NCI-H1436 (cell line): ENCODE results near the gene SDHB.

Source experiments
- DNase-seq: peaks from one replicate; lab custom pipeline; 2025; lab: John Stamatoyannopoulos, UW

Gene SDHB

DNA sequence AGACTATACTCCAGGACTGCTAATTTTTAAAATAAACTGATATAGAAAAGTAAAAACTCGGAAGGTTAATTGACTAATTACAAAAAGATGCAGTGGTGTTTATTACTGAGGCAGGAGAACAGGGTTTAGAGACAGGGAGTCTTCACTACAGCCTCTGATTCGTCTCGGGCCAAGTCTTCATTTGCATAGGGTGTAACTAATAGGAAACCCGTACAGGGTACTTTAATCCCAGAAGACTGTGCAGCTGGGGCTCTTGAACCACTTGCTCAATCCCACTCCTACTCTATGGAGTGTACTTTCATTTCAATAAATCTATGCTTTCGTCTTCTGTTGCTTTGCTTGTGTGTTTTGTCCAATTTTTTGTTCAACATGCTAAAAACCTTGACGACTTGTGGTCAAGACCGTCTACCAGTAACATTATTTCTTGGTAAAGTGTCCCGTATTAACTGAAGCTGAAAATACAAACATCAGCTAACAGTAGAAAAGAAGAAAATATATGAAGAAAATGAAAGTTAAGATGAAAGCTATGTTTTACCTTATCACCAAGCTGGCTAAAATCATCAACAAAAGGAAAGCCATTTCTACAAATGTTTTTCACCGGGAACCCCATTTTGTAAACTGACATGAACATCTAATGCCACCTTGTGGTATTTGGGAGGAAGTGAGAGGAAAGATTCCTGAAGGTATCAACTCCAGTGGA lies 8.0 kb downstream of the SDHB start:
- DNase-seq = peak; percentile 58

DNA sequence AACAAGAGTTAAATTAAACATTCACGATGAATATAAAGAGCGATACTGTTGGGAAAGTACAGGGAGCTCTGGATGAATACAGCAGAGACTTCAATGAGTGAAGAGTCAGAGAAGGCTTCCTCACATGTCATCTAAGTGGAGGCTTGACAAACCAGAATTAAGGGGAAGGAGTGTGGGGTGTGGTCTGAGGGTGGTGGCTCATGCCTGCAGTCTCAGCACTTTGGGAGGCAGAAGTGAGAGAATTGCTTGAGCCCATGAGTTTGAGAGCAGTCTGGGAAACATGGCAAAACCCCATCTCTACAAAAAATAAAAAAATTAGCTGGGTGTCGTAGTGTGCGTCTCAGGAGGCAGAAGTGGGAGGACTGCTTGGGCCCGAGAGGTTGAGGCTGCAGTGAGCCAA lies 8.7 kb downstream of the SDHB start:
- DNase-seq = no peak

DNA sequence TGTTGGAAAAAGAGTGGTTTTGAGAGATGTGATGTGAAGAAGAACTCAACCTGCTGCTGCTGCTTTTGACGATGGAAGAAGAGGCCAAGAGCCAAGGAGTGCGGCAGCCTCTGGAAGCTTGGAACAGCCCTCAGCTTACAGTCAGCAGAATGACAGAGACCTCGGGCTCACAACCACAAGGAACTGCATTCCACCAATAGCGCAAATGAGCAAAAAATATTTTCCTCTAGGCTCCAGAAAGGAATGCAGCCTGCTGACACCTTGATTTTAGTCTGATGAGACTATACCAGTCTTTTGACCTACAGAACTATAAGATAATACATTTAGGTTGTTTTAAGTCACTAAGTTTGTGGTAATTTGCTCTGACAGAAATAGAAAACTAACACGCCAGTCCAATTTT lies 10.2 kb downstream of the SDHB start:
- DNase-seq = no peak

DNA sequence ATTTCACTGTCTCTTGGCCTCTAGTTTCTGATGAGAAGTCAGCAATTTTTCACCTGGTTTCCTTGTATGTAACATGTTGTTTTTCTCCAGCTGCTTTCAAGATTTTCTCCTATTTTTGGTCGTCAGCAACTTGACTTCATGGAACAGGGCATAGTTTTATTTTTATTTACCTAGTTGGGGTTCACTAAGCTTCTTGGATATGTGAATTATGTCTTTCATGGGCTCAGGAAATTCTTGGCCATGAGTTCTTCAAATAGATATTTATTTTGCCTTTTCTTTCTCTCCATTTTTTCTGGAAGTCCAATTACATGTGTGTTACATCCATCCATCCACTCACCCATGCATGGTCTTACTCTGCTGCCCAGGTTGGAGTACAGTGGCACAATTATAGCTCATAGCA lies 13.7 kb downstream of the SDHB start:
- no peak for DNase-seq

DNA sequence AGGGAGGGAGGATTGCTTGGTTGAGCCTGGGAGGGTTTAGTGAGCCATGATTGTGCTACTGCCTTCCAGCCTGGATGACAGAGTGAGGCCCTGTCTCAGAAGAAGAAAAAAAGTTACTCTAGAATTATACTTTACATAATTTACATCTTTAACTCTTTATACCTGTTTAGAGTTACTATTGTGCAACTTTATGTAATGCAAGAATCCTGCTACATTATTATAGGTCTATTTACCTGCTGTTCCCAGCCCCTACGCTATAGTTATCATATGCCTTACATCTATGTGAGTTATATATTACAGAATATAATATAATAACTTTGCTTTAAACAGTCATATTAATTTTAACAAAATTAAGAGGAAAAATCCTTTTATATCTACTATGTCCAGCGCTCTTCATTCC lies 14.3 kb downstream of the SDHB start:
- no peak for DNase-seq

DNA sequence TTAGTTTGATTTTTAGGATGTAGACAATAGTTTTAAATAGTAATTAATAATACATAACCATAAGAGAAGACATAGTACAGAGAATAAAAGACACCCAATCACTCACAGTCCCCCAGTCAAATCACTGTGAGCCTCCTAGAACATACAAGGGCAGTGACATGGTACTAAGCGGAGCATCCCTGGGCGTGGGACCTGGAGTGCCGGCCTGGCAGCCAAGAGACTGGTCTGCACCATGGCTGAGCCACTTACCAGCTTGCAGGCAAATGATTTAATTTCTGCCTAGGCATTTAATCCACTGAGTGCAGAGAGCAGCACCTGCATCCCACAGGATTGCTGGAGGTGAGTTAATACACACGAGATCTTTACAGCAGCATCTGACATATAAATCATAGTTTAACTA lies 20.4 kb downstream of the SDHB start:
- DNase-seq = no peak

DNA sequence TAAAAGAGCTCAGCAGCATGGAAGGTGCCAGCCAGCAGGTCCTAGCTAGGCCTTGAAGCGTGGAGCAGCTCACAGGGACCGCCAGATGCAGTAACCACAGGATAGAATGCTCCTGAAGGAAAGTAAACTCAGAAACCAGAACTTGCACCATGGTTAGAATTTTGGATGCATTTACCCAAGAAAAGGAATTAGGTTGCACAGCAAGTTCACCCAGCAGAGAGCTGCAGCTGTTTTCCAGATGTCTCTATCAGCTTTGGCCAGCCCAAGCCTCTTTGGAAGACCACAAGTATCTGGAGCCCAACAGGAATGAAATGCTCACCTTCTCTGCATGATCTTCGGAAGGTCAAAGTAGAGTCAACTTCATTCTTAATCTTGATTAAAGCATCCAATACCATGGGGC lies 21.1 kb downstream of the SDHB start:
- DNase-seq = no peak

DNA sequence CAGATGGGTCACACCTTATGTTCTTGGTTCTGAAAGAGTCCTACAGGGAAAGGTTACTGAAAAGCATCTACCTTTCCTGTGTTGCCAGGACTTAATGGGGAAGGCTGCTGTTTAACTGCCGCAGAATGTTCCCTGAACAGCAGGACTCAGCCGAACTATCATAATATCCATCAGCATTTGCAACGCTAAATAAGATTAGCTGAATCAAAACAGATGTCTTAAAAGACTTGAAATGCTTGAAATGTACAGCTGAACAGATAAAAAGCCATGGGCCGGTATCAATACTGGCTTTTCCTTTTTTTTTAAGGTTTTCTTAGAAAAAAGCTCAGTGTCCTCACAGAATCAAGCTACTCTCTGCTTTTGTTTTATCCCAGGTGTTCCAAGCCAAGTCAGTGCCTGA lies 22.4 kb downstream of the SDHB start:
- DNase-seq = no peak

DNA sequence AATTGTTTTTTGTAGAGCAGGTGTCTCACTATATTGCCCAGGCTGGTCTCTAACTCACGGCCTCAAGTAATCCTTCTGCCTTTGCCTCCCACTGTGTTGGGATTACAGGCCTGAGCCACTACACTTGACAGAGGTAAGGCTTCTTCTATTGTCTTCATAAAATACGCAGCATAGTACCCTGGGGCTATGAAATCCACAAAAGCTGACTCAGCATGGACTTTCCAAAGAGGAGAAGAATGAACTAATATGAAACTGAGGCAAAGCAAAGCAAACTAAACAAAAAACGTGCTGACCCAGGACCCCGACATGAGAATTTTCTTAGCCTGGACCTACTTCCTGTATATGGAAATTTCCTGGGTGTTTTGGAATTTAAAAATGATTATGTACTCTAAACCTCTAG lies 23.6 kb downstream of the SDHB start:
- DNase-seq = no peak

DNA sequence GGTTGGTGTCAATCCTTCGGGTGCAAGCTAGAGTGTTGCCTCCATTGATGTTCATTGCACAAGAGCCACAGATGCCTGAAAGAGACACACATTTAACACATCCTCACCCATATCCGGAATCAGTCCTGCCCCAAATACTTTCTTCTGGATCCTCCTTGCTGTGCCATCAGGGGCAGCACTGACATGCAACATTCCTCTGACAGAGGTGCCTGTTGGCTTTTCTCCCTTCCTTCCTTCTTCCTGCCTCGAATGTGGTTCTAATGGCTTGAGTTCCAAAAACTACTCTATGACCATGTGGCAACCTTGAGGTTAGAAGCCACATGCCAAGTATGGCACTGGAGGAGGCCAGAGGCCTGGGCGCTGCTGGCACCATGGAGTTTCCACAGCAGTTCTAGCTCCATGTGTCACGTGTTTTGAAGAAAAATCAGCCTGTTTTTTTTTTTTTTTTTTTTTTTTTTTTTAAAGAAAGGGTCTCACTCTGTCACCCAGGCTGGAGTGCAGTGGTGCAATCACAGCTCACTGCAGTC lies 25.1 kb downstream of the SDHB start:
- no peak for DNase-seq

DNA sequence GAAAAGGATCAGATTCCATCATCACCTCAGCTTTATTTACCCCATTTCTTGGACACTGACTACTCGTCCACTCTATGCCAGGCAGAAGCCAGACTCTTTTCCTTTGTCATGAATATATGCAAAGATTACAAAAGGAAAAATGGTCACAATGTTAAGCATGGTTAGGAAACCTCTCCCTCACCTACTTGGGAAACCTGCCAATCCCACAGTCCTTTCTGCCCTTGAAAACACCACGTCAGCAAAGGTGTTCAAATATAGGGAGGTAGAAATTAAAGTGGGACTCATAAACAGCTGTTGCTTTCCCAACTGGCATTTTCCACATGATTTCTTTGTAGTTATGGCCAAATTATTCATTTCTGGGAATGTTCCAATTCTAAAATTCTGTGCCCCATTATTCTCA lies 25.9 kb downstream of the SDHB start:
- DNase-seq = no peak

DNA sequence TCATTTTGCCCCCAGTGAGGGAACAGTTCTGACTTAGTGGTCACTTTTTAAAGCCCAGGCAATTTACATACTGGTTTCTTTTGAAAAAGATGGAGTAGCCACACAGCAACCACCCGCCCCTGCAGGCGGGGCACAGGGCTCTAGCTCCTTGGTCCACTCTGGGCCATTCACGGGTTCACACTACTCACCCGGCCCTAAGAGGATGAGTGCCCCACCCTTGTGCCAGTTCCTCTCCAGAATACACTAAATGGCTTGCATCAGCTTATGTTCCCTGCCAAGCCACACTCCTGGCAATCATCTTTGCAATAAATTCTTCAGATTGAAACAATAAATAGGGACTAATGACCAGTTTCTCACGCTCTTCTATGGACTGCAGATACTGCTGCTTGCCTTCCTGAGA lies 26.4 kb downstream of the SDHB start:
- no peak for DNase-seq

DNA sequence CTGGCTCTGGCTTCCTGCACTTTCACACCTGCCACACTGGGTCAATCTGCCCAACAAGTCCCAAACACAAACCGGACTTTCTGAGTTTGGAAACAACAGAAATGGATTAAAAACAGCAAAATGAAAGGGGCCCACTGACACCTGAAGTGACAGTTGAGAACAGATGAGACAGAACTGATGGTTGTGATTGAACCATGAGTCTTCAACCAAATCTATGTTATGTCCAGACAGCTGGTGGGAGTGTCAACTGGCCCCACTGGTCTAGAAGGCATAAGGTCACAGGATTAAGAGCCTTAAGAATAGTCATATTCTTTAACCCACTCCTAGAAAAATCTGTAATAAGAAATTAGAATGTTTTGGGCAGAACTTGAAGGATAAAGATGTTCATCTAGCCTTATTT lies 29.1 kb downstream of the SDHB start:
- no peak for DNase-seq

DNA sequence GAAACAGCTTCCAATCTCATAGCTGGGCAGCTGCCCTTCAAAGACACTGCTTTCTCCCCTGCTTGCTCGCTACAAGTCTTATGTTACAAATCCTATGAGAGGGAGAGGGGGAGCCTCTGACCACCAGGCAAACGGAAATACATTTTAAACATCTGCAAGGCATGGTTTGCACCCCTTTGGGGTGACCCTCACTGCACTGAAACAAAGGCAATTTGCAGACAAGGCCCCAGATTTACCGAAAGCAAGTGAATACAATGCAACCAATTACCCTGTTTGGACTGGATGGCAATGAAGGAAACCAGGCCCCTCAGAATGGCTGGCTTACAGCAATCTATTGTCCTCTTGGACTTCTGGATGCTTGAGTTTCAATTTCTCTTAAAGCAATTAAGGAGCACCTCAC lies 30.3 kb downstream of the SDHB start:
- no peak for DNase-seq

DNA sequence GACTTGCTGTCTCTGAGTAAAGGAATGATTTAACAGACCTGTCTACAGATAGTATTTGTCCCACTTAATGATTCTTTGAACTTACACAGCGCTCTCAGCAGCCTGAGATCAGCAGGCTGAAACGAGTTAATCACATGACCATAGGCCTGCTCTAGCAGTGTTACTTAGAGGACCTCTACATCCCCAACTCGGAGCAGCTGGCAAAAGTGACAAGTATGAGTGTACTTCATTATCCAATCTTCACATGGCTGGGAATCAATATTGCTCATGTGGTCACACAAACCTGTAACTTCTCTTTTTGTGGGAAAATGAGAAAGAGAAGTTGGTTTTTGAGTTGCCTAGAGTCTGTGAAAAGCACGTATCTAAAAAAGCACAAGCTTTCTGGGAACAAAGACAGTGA lies 30.7 kb downstream of the SDHB start:
- no peak for DNase-seq

DNA sequence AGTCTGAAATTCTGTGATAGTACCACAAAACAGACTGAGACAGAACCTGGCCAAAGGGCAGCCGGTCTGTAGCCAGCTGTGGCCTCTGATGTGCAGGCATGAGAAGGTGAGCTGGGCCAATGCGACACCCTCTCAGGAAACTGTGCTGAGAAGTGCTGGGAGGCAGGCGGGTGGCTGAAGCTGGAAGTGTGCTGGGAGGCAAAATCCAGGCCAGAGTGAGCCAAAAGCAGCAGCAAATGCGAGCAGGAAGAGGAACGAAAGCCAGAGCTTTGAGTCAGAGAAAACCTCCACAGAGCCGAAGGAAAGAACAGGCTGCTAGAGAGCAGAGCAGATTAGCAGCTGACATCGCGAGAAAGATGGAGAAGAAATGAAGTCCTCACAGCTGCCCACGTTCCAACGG lies 31.9 kb downstream of the SDHB start:
- DNase-seq = no peak

DNA sequence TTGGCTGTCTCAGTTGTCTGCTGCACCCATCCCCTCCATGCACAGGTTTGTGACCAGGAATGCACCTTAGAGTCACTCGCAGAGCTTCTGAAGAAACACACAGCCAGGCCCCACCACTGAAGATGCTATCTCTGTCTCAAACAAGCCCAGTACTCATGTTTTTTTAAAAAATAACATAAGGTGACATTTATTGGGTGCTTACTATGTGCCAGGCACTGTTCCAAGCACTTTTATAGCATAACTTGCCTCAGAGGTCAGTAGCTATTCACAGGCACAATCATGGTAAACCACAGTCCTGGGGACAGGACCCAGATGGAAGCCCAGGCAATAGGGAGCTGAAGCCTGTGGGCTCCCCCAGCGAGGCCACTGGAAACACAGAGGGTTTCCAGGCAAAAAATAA lies 33.3 kb downstream of the SDHB start:
- no peak for DNase-seq

DNA sequence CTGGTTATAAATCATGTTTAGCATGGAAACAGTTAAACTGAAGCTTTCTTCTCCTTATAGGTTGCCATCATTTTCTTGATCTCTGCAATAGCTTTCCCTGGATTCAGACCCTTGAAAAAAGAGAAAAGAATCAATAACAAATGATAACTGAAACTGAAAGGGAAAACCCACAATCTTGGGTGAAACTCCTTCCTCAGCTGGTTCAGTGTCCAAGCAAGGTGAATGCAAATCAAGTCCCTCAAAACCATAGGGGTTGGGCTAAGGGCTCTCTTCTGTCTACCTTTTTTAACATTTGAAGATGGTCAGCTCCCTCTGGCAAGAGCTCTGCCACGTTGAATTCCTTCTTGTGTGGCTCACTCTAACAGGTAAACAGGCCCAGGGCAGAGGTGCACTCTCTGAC lies 35.0 kb downstream of the SDHB start:
- DNase-seq = no peak

DNA sequence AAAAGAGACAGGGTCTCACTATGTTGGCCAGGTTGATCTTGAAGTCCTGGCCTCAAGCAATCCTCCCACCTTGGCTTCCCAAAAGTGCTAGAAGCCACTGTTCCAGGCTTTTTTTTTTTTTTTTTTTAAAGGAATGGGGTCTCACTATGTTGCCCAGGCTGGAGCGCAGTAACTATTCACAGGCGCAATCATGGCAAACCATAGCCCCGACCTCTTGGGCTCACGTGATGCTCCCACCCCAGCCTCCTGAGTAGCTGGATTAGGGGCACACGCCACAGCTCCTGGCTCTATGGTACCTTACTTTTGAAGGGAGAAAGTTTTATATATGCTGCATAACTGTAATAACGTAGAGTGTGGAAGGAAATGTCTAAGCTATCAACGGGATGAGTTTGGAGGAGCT lies 36.4 kb downstream of the SDHB start:
- DNase-seq = no peak

DNA sequence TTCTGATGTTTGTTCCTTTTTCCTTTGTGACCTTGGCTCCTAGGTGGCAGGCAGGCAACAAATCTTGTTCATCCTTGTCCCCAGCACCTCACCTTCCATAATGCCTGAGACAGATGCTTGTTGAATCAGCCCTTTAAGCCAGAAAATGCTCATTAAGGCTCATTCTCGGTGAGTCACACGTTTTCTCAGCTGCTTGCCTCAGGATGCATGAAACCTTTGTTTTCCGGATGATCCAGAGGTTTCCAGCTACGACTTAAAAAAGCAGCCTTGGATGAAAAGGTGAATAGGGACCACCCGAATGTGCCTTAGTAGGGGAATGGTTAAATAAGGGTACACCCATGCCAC lies 37.5 kb downstream of the SDHB start:
- no peak for DNase-seq

DNA sequence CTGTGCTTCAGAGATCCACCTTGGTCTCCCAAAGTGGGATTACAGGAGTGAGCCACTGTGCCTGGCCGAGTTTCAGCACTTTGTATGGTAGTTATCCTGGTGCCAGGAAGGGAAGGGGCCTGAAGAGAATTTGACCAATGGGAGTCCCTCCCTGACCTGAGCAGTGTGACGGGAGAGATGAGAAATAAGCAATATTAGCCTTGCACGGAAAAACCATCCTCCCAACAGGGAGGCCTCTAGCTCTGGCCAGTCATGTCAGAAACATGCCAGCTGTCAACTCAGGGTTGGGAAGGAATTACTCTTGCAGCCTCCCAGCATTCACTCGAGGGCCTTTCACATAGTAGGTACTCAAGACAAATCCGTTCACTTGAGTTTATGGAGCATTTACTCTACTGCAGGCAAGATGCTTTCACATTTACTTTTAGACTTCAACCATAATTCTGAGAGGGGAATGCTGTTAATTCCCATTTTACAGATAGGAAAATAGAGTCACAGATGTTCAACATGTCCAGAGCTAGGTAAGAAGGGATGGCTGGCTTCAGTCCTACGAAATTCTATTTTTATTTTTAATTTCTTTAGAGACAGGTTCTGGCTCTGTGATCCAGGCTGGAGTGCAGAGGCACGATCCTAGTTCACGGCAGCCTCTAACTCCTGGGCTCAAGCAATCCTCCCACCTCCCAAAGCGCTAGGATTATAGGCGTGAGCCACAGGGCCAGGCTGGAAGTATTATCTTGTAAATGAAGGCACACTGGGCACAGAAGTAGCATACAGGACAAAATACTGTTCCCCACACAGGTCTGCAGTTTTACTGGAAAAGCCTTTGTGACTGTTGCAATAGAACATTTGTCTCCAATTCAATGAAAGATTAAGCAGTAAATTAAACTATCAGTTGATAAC lies 38.9 kb downstream of the SDHB start:
- DNase-seq = no peak

DNA sequence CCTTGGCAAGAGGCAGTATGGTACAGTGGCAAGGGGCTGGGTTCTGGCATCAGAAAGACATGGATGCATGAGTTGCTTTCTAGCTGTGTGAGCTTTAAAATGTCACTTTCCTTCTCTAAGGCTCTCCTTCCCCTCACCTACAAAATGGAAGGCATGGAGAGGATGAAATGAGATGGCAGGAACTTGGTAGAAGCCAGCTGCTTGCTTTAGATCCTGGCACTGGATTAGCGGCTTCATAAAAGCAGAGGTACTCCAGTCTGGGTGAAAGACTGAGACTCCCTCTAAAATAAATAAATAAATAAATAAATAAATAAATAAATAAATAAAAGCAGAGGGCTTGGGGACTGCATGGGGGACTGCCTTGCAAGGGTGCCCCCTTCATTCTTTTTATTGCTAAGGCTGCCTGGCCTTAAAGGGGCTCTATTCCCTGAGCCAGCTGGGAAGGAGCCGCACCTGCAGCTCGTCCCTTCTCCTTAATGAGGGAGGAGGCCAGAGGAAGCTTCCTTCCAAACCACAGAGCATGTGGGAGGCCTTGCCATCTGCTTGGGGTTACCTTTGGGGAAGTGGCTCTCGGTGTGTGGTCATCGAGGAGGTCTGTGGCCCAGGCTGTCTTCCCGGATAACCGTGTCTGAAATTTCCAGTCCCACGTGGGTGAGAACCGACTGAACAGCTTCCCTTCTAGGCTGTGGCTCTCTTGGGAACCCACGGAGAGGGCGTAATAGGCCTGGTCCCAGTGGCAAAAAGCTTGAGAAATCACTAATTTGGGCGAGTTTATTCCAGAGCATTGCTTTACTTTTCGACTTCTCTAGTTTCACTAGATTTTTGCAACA lies 40.1 kb downstream of the SDHB start:
- DNase-seq = no peak
